HG03175 (cell line): Measurements from ENCODE around the gene DMRT1.
"Not testable (repeated sequence)": the region's sequence is repeated elsewhere in the genome, so short reads cannot be mapped to it uniquely, and the experiment has no call there.

ENCODE experiments used
- ATAC-seq: cut with Tn5 transposase; IDR thresholded peaks from one replicate; pipeline ENCODE4 v1.9.1; 2021; ENCODE audit warnings: mild to moderate bottlenecking, moderate library complexity; ENCODE audit not compliant: unreplicated experiment

The DMRT1 gene

GRCh38 chr9:994005-994404, 152.5 kb downstream of the DMRT1 start:
- peak; percentile 71 for ATAC-seq

GRCh38 chr9:995192-995591, 153.7 kb downstream of the DMRT1 start:
- ATAC-seq: no peak

GRCh38 chr9:995781-996180, 154.3 kb downstream of the DMRT1 start:
- no peak for ATAC-seq

GRCh38 chr9:998299-999110, 157.0 kb downstream of the DMRT1 start:
- not testable (repeated sequence) for ATAC-seq

- ATAC-seq: no peak
Measured at GRCh38 chr9:1001838-1002237, 160.3 kb downstream of the DMRT1 start.

- ATAC-seq: no peak
Measured at GRCh38 chr9:1002678-1003077, 161.2 kb downstream of the DMRT1 start.

GRCh38 chr9:1005043-1005667, 163.7 kb downstream of the DMRT1 start:
- ATAC-seq: no peak

- no peak for ATAC-seq
Measured at GRCh38 chr9:1007312-1007711, 165.8 kb downstream of the DMRT1 start.

- no peak for ATAC-seq
Measured at GRCh38 chr9:1008216-1008615, 166.7 kb downstream of the DMRT1 start.

GRCh38 chr9:1009101-1009707, 167.7 kb downstream of the DMRT1 start:
- ATAC-seq: peak; percentile 98

GRCh38 chr9:1013021-1013420, 171.5 kb downstream of the DMRT1 start:
- no peak for ATAC-seq

GRCh38 chr9:1014225-1014624, 172.7 kb downstream of the DMRT1 start:
- ATAC-seq: no peak

- ATAC-seq: no peak
Measured at GRCh38 chr9:1014640-1015039, 173.1 kb downstream of the DMRT1 start.

- ATAC-seq: no peak
Measured at GRCh38 chr9:1018121-1018520, 176.6 kb downstream of the DMRT1 start.
